ENCODE results near the gene CDC42SE2.

CDC42SE2 gene

GRCh38 chr5:131322926-131323325, 59.1 kb downstream of the CDC42SE2 start:
- Histone ChIP-seq H3K4me3 (ENCODE audit: low read length, poor library complexity, severe bottlenecking) (no peak overlapping the region), H3K36me3 (ENCODE audit: insufficient read depth, low read length) (peaks cover 13% of the 10 kb centered on the region; the same call in 1 of the 2 replicates), H3K9me3 (ENCODE audit: insufficient read depth, low read depth, low read length) (no peaks in the 10 kb centered on the region), H3K79me2 (ENCODE audit: insufficient read depth, low read length) (peaks cover 84% of the 10 kb centered on the region), H3K27me3 (ENCODE audit: insufficient read depth, low read length, poor library complexity, severe bottlenecking) (no peaks in the 10 kb centered on the region), H4K20me1 (ENCODE audit: insufficient read depth, low read length, poor library complexity, severe bottlenecking) (peaks cover 31% of the 10 kb centered on the region), H2AFZ (ENCODE audit: low read length) (no peak overlapping the region), H3K4me1 (ENCODE audit: insufficient read depth, low read length, poor library complexity, severe bottlenecking) (no peaks in the 10 kb centered on the region), H3K9me2 (replicated peaks; ENCODE audit: low read depth, low read length) (no peaks in the 10 kb centered on the region), H3K9ac (ENCODE audit: low read depth, low read length, poor library complexity, severe bottlenecking) (no peak overlapping the region), H3F3A (ENCODE audit: low read depth) (no peaks in the 10 kb centered on the region), H3K4me2 (ENCODE audit: low read depth, low read length, poor library complexity, severe bottlenecking) (no peak overlapping the region)
- no peak for TF ChIP-seq EZH2phosphoT487 (IDR thresholded peaks at IDR 0.05; ENCODE audit: borderline replicate concordance)
- no peak for TF ChIP-seq CTCF (conservative IDR thresholded peaks at IDR 0.05; ENCODE audit: low read length)

DNA sequence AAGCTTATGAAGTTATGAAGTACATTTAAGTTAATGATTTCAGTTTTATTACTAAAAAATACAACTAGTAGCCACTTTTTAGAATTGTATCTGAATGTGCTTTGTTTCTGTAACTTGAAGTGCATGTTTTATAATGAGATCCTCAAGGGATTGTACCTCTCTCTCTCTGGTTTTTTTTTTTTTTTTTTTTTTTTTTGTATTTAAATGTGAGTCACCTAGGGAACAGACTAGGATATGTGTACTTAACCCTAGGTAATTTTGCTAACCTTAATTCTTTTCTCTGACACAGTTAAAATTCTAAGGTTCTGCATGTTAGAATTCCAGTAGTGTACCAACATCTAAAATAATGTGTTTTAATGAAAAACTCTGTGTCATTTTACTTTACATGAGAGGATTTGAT, 59.5 kb downstream of the CDC42SE2 start:
- peaks cover 34% of the 10 kb centered on the region for H4K20me1 ChIP-seq (ENCODE audit: insufficient read depth, low read length, poor library complexity, severe bottlenecking)
- peaks cover 84% of the 10 kb centered on the region for H3K79me2 ChIP-seq (ENCODE audit: insufficient read depth, low read length)

GRCh38 chr5:131324303-131324702, 60.5 kb downstream of the CDC42SE2 start:
- Histone ChIP-seq H2AFZ (ENCODE audit: low read length) (no peak overlapping the region), H3K4me2 (ENCODE audit: low read depth, low read length, poor library complexity, severe bottlenecking) (no peak overlapping the region), H3K36me3 (ENCODE audit: insufficient read depth, low read length) (peaks cover 1% of the 10 kb centered on the region; the same call in 1 of the 2 replicates), H3K27me3 (ENCODE audit: insufficient read depth, low read length, poor library complexity, severe bottlenecking) (no peaks in the 10 kb centered on the region), H3K4me3 (ENCODE audit: low read length, poor library complexity, severe bottlenecking) (no peak overlapping the region), H3K9ac (ENCODE audit: low read depth, low read length, poor library complexity, severe bottlenecking) (no peak overlapping the region), H3K9me3 (ENCODE audit: insufficient read depth, low read depth, low read length) (no peaks in the 10 kb centered on the region), H3K79me2 (ENCODE audit: insufficient read depth, low read length) (peaks cover 84% of the 10 kb centered on the region), H3K9me2 (replicated peaks; ENCODE audit: low read depth, low read length) (no peaks in the 10 kb centered on the region), H4K20me1 (ENCODE audit: insufficient read depth, low read length, poor library complexity, severe bottlenecking) (peaks cover 31% of the 10 kb centered on the region), H3K4me1 (ENCODE audit: insufficient read depth, low read length, poor library complexity, severe bottlenecking) (no peaks in the 10 kb centered on the region), H3F3A (ENCODE audit: low read depth) (no peaks in the 10 kb centered on the region)
- TF ChIP-seq EZH2phosphoT487 (IDR thresholded peaks at IDR 0.05; ENCODE audit: borderline replicate concordance) (no peak), CTCF (conservative IDR thresholded peaks at IDR 0.05; ENCODE audit: low read length) (no peak)

More for the DNA sequence above, 59.5 kb downstream of the CDC42SE2 start:
- no peaks in the 10 kb centered on the region for H3K4me1 ChIP-seq (ENCODE audit: insufficient read depth, low read length, poor library complexity, severe bottlenecking)
- no peaks in the 10 kb centered on the region for H3K9me3 ChIP-seq (ENCODE audit: insufficient read depth, low read depth, low read length)
- H3K36me3 ChIP-seq (ENCODE audit: insufficient read depth, low read length) = peaks cover 9% of the 10 kb centered on the region; the same call in 1 of the 2 replicates
- no peak overlapping the region for H2AFZ ChIP-seq (ENCODE audit: low read length)
- no peak overlapping the region for H3K4me3 ChIP-seq (ENCODE audit: low read length, poor library complexity, severe bottlenecking)
- H3F3A ChIP-seq (ENCODE audit: low read depth) = no peaks in the 10 kb centered on the region
- no peak overlapping the region for H3K9ac ChIP-seq (ENCODE audit: low read depth, low read length, poor library complexity, severe bottlenecking)
- no peak overlapping the region for H3K4me2 ChIP-seq (ENCODE audit: low read depth, low read length, poor library complexity, severe bottlenecking)
- H3K27me3 ChIP-seq (ENCODE audit: insufficient read depth, low read length, poor library complexity, severe bottlenecking) = no peaks in the 10 kb centered on the region
- no peaks in the 10 kb centered on the region for H3K9me2 ChIP-seq (replicated peaks; ENCODE audit: low read depth, low read length)
- TF ChIP-seq CTCF (conservative IDR thresholded peaks at IDR 0.05; ENCODE audit: low read length) = no peak
- TF ChIP-seq EZH2phosphoT487 (IDR thresholded peaks at IDR 0.05; ENCODE audit: borderline replicate concordance) = no peak

All from Loucy (cell line).